Fibroblast of skin of scalp (primary cell): Measurements from ENCODE around the gene MEOX2.

Experiments used
- DNase-seq: peaks from one replicate; pipeline ENCODE4 v3.0.0-alpha.2; 2013

Gene MEOX2

DNA sequence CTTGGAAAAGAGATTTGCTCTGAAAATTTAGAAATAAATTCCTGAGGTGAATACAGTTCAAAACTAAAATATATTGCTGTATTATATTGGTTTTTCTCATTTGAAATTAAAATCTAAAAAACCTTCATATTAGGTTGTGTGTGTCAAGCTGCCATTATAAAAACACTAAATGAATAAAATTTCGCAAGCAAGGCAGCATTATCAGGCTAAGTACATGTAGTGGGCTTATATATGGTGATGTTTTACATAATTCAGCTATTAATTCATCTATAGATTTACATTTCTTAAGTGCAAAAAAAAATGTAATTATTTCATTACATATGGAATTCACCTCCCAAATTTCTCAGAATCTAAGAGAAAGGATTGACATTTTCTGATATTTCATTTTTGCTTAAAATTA, 5.3 kb downstream of the MEOX2 start:
- DNase-seq, result no peak

DNA sequence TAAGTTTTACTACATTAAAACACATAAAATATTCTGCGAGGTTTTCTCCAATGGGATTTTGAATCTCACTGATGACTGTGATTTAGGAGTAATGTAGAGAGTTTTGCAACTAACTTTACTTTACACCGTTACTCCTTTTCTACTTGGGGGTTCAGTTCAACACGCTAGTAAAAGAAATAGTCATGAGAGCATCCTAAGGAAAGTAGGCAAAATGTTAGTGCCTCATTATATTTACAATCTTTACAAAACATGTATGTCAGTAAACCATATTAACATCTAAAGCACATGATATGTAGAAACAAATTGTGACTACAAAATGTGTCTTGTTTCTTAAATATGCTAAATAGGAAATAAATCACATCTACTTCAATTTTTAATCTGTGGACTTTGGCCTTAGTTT, 6.0 kb downstream of the MEOX2 start:
- no peak for DNase-seq

DNA sequence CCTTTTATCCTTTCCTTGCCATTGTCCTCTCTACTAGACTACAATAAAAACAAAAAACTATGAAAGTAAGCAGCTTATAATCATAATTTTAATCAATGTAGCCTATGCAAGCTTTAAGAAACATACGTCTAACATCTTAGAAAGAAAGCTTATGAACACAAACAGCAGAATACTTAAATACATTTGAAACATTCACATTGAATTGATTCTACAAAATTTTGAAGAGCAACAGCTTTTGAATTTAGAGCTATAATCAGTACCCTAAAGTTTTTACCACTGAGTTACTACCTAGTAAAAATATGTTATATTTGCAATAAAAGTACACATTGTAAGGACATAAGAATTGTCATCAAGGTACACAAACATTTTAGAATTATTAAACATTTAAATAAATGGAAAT, 7.2 kb downstream of the MEOX2 start:
- no peak for DNase-seq

DNA sequence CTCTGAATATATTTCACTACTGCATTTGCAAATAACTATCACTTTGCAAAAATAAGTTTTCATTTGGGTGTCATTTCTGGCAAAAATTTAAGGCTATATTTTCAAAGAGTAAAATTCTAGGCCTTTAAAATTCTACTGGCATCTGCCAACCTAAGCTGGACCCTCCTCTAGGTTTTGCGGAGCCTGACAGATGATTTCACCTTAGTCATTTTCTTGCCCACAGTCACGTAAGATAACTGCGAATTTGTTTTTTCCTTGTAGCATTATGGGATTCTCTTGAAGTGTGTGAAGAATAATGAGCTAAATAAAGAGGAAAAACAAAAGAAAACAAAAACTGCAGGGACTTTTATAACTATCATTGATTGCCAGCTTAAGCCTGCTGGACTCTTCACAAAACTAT, 7.8 kb downstream of the MEOX2 start:
- DNase-seq, result no peak

DNA sequence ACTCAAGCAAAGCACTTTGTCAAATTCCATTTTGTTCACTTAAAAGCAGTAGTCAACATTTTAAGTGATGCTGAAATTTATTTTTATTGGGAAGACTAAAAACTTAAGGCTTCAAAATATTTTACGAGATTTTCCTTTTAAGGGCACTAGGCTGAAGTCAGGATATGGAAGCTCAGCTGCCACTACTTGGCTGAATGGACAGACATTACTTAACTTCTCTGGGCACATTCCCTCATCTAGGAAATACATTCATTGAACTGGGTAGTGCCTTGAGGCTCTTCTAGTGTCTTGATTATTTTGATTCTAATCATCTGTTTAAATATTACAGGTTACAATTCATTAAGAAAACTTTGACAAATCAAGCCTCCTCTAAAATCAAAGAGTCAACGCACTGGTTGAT, 11.1 kb downstream of the MEOX2 start:
- DNase-seq, result no peak

DNA sequence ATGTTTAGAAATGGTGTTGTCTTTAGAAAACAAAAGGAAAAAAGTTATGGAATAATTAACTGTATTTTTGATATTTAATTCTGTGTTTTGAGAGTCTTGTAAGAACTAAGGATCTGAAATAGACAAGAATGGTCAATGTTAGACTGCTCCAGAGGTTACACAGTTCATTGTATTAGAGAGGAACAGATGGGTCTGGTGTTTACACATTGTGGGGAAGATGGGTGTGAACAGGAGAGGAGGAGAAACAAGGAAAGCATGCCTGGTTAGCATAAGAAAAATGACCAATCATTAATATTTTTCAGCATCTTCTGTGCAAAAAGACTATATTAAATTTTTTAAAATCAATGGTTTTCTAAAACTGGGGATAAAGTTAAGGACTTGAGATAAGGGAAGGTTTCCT, 11.9 kb downstream of the MEOX2 start:
- DNase-seq, result no peak

DNA sequence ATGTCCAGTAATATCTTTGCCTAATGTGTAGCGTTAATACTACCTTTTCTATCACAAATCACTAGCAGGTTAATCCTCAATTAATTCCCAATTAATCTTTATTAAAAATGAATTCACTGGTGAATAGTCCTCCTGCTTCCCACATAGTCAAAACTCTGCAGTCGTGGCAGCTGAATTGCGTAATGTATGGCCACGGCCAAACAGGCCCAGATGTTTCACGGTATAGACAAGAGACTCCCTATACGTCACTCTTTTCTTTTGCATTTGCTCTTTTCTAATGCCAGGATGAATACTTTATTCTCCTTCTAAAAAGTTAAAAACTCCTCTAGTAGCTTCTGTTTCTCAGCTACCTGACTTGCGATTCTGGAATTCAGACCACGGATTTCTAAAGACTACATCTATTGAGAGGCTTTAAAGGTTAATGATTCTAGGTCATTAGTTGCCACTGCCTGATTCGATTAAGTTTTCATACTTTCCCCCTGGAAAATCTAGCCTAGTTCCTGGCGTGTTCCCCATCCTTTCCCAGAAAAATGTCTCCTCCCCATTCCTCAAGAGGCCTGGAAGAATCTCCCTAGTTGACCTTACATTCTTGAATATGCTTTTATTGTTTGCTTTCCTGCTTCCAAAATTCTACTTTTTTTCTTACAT, 16.9 kb downstream of the MEOX2 start:
- DNase-seq, result no peak

DNA sequence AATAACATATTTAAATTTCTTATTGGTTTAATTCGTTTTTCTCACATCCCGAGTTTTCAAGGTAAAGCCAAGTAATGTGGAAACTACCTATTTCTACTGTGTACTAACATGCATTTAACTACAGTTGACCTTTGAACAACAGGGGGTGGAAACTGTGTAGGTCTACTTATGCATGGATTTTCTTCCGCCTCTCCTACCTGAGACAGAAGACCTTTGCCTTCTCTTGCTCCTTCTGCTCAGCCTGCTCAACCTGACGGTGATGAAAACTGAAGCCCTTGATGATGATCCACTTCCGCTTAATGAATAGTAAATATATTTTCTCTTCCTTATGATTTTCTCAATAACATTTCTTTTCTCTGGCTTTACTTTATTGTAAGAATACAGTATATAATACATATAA, 18.5 kb downstream of the MEOX2 start:
- no peak for DNase-seq

DNA sequence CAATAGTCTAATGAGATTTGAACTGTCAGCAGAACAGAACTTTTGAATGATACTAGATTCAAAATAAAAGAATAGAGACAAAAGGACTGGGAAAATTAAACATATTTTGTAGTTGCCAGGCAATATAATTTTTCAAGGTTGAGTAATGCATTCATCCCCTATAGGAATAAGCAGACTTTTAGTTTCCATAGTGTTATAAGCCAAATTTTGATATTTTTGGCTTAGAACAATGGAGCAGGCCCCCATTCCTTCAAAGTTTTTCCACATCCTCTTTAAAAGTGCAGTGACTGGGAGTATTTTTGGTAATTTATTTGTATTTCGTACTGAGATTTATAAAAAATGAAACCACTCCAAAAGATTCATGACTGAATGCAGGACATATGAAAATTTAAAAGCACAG, 24.0 kb downstream of the MEOX2 start:
- no peak for DNase-seq

DNA sequence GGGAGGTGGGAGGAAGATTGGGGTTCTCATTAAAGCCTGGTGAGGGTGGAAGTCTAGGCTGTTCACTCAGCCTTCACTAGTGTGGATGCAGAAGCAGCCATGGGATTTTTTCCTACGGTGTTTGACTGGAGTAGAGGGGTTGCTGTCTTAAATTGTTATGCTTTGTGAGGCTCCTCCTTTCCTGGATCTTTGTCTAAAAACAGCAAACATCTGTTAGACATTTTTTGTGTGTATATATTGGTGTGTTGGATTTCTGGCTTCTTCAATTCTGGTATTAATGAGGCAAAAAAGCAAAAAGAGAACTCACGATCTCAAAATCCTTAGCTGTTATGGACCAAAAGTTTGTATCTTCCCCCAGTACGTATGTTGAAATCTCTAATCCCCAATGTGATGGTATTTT, 28.2 kb downstream of the MEOX2 start:
- DNase-seq, result no peak

DNA sequence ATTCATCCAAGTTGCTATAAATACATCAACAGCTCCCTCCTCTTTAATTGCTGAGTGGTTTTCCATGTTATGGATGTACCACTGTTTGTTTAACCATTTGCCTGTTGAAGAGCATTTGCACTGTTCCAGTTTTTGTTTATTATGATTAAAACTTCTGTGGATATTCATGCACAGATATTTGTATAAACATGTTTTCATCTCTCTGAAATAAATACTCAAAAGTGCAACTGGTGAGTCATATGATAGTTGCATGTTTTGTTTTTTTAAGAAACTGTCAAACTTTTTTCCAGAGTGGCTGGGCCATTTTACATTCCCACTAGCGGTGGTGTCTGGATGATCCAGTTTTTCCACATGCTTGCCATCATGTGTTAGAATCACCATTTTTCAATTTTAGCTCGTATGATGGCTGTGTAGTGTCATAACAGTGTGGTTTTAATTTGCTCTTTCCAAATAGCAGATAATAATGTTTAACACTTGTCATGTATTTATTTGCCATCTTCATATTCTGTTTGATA, 33.6 kb downstream of the MEOX2 start:
- peak; percentile 20 for DNase-seq

DNA sequence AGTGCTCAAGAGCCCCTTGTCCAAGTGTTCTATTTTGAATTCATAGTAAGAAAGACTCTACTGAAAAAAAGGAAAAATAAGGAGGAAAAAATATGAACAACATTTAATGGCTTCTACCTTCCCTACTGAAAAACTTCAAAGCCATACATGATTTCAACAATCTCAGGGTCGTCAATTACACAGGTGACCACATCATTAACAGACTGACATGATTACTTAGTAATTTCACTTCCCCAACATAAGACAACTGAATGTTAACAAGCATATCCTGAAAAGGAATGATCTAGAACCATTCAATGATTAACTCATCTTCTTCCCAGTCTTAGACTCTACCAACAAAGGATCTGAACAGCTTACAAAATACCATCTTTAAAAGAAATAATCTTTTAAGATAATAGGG, 34.8 kb downstream of the MEOX2 start:
- no peak for DNase-seq

DNA sequence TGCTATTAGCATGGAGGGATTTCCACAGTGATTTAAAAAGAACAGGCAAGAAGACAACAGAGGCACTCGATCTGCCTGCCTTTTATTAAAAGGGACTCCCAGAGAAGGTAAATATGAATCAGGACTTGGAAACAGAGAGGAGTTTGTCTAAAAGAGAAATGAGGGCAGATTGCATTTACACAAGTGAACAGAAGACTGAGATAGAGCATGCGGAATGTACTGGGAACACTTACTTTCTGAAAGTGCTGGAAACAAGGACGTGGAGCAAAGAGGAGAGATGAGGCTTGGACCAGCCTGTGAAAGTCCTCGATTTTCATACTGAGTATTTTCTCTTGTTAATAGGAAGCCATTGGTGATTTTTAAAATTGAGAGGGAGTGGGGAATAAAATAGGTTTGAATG, 35.7 kb downstream of the MEOX2 start:
- DNase-seq, result no peak

DNA sequence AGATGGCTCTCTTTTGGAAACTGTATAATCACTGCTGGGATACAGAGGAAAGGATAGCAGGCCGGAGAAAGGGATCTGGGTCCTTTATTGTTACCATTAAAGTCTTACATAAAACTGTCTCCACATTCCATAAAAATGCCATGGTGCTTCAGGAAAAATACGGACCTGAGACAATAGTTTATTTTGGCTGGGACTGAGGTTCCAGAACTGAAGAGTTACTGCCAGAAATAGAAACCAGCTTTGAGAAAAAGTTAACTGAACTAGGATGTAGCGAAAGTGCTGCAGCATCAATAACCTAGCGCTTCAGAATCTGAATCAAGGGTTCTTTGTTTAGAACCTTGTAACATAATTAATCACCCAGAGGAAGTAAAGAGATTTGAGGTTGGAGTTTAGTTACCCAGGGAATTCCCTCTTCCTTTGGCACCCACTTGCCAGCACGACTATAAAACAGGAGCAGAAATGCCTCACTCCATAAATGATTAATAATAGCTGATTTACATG, 38.0 kb downstream of the MEOX2 start:
- no peak for DNase-seq

DNA sequence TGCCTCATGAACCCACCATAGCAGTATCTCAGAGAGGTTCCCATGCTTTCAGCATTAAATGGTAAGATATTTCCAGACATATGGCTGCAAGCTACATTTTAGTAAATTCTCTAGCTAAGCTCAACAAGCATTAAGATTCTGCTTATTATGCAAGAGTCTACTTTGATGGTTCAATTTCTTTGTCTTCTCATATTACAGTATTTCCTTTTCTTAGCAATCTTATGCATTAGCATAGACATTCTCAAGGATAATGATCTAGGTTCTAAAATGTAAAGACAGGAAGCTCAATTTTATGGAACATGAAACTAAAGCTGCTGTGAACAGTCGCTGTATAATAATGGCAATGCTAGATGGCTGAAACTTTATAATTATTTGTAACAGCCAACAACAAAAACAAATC, 39.2 kb downstream of the MEOX2 start:
- no peak for DNase-seq

DNA sequence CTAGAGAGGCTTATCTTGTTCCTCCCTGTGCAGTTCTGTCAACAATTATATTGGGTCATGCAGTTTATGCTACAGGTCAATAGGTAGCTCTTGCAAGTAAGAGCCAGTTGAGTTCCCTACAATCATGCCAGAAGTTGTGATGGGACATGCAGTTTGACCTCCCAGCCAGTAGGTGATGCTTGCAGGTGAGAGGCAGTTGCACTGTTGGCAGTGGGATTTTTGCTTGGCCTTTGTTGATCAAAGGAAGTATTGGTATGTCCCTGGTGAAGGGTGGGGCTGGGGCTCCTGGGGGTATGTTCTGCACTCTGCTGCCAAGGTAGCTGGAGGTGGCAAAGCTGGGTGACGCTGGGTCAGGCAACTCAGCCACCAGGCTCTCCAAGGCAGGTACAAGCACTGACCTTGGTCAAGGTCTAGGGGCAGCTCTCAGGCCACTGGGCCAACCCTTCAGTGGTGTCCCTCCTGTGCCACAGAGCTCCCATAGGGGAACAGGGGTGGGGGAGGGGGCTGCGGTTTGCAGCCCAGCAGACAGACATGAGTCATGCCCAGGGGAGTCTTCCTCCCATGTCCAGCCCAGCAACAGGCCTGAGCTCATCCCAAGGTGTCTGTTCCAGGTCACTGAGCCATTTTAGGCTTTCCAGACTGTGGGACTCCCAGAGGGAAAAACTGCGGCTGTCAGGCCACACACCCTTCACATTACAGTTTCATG, 43.3 kb downstream of the MEOX2 start:
- no peak for DNase-seq

DNA sequence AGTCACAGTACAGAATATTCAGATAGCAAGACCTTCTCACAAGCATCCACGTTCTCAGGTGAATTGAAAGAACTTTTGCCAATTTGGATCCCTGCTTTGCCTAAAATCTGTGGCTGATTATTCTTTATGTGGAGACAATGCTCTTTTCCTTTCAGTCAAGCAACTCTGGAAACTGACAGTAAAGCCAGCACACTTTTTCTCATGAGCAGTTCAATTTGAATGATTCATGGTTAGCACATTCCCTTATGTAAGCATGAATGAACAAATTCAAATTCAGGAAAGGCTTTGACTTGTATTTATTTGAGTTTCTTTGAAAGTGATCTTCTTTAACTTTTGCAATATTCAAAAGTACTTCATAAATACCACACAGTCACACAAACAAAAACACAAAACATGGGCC, 57.6 kb downstream of the MEOX2 start:
- peak; percentile 27 for DNase-seq

DNA sequence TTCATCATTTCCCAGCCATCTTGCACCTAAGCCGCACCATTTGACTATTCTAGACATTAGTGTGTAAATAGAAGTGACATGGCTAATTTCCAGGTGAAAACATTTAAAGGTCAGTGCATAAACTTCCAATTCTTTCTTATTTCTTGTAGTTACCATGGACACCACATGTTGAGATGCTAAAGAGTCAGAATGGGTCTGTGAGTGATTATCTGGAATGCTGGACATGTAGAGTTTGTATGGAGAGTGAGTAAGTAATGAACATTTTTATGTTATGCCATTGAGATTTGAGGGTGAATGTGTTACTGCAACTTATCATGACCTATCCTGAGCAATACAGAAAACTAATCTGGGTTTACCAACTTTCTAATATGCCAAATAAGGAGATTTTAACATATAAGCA, 60.4 kb downstream of the MEOX2 start:
- peak; percentile 74 for DNase-seq

DNA sequence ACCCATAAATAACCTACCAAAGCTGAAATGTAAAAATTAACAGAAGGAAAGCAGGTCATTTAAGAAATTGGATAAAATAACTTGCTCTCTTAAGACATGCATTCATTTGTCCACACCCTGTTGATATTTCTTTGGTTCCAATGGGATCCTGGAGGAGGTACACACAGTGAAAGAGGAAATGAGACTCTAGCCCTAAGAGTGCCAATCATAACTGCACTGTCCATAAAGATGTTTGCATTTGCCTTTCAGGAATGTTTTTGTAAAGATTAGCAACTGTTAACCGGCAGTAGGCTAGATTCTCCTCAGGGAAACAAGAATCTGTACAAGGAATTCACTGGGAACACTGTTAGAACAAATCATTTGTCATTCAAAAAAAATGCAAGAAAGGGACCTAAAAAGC, 61.0 kb downstream of the MEOX2 start:
- peak; percentile 87 for DNase-seq

DNA sequence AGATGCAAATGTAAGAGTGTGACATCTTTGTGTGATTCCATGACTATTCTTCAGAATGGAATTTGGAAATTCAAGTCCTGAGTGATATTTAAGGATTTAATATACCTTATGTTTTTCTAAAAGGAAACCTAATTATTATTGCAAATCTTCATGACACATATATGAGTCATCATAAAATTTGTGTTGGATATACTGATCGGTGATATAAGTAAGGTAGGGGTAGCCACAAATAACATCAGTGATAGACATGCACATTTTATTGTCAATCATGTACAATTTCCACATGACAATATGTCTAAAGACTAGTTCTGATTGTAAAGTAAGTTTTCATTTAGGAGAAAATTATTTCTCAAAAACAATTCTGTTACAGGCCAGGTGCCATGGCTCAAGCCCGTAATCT, 65.0 kb downstream of the MEOX2 start:
- no peak for DNase-seq

DNA sequence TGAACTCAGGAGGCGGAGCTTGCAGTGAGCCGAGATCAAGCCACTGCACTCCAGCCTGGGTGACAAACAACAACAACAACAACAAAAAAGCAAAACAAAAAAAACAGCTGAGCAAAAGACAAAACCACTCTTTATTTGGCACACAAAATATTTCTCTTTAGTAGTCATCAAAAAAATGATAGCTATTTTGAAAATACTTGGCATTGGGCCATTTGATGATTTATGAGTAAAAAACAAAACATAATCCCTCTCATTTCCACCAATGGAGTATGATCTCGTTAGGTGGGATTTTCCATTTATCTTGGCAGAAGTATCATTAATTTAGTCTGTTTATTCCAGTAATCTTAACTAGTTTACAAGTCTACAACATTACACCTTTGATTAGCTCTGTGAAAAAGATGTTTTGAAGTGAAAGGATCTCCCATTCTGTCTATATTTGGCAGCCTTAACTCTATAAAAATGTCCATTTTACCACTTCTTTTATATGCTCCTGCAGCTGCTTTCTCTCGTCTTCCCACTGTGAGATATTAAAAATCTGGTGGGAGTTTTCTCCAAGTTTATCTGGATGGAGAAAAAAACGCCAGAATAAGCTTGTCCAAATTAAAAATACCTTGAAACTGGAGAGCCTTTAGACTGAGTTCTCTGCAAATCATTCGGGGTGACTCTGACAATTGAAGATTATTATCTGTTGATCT, 65.8 kb downstream of the MEOX2 start:
- DNase-seq, result peak; percentile 27

DNA sequence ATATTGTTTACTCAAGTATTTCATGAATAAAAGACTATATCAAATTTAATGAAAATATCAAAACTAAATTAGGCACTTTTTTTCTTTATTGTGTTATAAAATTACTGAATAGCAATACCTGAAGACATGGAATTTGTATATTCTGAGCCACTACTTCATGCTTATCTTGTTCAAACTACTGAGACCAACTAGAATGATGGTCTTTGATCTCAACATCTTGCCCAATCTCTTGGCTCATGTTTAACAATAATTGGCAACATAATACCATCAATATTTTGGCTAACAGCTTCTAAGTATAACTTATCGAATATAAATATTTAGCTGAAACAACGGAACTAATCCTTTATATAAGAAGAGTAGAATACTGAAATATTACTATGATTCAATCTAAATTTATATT, 68.2 kb downstream of the MEOX2 start:
- no peak for DNase-seq

DNA sequence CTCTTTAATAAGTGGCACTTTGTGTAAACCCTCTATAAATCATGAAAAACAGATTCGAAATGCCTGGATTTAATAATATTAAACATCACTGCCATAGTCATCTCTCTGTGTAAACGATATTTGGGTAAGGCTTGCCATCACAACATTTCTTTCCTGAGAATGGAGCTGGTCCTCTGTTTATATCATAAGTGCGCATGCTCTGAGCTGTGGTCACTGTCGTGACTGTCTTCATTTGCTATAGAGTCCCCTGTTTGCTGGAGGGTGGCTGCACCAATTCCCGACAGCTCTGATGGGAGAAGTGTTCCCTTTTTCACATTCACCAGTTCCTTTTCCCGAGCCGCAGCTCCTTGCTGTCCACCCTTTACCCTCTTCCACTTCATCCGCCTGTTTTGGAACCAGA, 74.3 kb downstream of the MEOX2 start:
- DNase-seq, result no peak

DNA sequence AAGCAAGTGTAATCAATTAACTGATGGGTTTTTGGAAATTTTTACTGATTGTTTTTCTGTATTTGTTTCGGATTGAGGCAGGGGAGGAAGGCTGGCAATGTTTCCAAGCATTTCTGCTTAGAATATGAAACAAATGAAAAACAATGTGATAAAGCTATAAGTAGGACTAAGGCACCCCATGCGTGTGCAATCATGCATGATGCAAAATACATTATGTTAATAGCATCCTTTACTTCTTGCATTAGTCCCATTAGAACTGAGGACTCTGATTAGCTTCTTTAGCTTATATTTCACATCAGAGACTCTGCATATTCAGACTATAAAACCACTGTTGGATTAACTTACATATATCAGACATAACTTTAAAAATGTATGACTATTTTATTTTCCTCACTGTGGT, 76.0 kb downstream of the MEOX2 start:
- no peak for DNase-seq
